M059J (cell line): ENCODE data around the gene DCAF4. TPM values are rescaled to one million over a fixed set of nuclear protein-coding genes. Genes with fewer than 3 reads are reported as not detected.
"Not testable (repeated sequence)": the region's sequence is repeated elsewhere in the genome, so short reads cannot be mapped to it uniquely, and the experiment has no call there.

Source experiments
- DNase-seq: peaks from one replicate; pipeline ENCODE4 v3.0.0-alpha.2; 2012; ENCODE audit warnings: low read depth
- total RNA-seq: library from RNA; depleted of rRNA; stranded (reverse); fragments of >200 nt; shearing (Covaris generic); gene quantifications from 2 replicates; pipeline ENCODE4 v1.2.3, GENCODE V29; 2014; rRNA removed

Gene DCAF4
- total RNA-seq, 1 experiment from 2014 or later: 24.5 TPM

DNA sequence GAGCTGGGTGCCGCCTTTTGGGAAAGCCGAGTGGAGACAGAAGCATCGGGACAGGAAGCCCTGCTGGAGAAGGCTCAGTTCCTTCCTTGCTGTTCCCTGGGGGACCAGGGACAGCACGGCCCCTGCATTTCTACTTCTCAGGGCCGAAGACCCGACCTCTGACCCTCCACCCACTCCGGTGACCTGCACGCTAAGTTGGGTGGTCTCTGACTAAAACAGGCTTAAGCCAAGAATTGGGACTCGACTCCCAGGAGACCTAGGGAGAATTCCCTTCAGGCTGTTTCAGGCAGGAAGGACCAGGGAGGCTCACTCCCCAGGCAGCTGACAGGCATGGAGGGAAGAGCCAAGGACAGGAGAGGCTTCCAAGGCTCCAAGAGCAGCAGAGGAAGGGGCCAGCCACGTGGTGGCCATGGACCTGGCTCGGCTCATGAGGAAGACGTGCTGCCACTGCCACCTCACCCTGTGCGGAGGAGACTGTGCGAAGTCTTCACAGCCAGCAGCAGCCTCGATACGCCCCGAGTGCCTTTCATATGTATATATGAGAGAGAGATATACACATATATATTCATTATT lies 43.9 kb downstream of the DCAF4 start:
- no peak for DNase-seq

DNA sequence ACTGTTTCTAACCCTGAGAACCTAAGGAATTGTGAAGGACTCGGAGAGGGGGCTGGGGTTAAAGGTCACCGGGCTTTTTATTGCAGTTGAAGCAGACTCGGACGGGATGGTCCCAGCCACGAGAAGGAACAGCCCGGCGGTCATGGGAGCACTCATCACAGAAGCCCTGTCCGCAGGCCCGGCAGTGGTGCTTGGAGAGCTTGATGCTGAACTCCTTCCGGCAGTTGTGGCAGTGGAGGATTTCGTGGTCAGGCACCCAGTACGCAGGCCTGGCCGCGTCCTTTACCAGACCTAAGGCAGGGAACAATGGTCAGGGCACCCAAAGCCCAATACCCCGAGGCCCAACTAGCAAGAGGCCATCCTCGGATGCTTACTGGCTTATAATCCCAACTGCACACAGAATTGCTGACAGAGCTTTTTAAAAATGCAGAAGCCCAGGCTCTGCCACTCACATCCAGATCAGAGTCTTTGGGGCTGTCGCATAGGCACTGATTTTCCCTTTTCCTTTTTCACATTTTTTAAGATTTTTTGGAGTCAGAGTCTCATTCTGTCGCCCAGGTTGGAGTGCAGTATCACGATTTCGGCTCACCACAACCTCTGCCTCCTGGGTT lies 44.7 kb downstream of the DCAF4 start:
- DNase-seq: no peak

DNA sequence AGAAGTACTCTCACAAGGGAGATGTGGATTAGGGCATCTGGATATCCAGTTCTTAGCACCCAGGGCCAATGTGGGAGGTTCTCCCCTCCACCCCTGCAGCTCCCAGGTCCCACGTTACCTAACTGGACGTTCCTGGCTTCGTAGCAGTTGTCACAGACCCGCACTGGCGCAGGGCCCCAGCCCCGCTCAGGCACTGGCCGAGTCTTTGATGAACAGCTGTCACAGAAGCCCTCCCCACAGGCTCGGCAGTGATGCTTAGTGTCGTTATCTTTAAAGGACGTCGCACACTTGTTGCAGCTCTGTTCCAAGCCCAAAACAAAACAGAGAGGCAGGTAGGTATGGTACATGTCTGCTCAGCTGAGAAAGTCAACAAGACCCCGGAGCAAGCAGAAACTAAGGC lies 48.4 kb downstream of the DCAF4 start:
- no peak for DNase-seq

DNA sequence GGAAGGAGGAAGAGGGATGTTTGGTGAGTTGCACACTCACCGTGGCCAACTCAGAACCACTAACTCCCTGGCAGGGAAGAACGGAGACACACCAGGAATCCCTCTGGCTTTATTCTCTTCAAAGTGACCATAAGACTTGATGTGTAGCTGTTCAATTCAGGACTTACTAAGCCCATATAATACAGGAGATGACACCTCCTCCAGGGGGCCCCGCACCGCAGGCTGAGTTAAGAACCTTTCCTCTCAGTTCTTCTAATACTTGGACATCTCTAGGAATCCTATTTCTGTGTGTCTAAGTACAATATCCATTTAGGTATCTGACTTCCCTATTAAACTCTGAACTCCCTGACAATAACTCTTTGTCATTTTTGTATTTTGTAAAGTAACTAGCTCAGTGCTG lies 49.5 kb downstream of the DCAF4 start:
- no peak for DNase-seq

DNA sequence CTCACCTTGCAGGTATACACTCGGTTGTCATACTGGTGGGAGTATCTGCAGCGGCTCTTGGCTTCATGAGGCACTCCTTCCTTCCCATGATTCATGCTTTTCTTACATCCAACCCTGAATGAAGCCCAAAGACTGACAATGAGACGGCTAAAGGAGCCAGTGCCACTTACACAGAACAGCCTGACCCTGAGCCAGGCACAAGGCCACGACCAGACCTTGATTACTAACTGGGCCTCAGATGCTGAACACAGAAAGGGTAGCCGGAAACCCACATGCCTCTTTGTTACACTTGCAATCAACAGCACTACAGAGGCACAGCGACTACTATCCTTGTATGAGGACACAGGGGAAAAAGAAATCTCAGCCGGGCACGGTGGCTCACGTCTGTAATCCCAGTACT lies 52.6 kb downstream of the DCAF4 start:
- no peak for DNase-seq

DNA sequence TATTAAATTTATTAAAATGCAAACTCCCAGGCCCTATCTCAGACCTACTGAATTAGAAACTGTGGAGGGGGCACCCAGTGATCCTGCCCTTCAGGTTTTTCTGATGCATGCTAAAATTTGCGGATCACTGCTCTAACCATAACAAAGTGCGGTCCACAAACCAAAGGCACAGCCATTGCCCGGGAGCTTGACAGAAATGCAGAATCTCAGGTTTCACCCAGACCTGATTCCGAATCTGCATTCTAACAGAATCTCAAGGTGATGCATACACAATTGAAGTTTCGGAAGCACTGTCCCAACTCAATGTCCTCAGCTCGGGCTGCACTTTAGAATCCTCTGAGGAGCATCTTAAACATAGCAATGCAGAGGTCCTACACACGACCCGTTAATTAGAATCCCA lies 54.6 kb downstream of the DCAF4 start:
- DNase-seq: no peak

DNA sequence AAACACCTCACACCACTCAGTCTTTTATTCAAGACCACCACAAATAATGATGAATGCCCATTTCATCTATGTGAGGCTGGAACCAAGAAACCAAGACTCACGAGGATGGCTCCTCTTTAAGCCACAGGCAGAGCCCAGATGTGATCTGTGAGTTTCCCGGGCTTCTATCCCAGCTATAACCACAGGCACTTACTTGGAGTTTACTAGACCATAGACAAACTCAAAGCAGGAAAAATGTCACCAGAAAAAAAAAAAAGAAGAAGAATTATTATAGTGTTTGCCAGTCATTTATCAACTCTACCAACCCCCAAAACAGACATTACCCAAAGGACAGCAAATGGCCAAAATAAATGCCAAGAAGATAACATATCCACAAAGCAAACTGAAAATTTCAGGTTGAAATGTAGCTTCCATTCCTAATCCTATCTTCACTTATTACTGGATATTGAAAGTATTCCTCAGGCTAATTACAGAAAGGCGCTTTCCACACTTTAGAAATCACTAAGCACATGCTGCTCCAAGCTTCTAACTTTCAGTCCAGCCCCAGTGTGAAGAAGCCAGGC lies 56.0 kb downstream of the DCAF4 start:
- no peak for DNase-seq

DNA sequence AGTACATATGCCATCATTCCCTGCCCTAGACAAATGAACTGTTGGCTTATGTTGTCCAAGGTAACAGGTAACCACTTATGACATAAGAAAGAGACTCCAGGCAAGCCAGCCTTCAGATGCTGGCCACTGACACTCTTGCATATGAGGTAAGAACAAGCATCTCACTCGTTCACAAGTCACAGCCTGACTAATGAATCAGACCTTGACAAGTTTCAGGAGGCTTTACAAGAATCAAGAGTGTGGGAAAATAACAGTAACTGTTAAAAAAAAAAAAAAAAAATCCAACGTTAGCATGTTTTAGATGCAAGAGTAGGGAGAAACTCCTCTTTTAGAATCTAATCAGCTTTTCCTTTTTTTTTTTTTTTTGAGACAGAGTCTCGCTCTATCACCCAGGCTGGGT lies 60.0 kb downstream of the DCAF4 start:
- DNase-seq: no peak

DNA sequence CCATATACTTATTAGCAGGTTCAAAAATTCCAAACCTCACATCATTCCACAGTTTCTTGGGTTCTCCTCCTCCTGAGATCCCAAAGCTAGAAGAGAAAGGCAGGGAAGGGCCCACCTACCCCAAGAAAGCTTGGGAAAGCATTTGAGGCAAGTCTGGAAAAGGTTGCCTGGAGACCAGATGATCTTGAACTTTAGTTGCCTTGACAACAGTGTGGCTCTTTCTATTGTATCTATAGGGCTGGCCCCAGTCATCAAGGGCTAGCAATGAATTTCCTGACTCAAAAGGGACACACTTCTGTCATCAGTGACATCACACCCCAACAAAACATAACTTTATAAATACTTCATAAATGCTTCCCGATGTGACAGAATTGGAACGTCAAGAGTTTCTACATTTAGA lies 60.6 kb downstream of the DCAF4 start:
- DNase-seq: peak; percentile 6

DNA sequence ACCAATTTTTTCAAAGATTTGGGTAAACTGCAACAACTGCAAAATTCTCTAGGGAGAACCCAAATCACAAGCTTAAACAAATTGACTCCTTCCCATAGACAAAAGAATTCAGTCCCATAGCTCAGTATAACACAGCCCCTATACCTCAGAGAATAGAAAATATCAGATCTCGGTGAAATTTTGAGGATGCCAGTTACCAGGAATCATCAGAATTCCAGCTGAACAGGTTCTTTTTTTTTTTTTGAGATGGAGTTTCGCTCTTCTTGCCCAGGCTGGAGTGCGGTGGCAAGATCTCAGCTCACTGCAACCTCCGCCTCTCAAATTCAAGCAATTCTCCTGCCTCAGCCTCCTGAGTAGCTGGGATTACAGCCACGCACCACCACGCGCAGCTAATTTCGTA lies 63.9 kb downstream of the DCAF4 start:
- DNase-seq: no peak

DNA sequence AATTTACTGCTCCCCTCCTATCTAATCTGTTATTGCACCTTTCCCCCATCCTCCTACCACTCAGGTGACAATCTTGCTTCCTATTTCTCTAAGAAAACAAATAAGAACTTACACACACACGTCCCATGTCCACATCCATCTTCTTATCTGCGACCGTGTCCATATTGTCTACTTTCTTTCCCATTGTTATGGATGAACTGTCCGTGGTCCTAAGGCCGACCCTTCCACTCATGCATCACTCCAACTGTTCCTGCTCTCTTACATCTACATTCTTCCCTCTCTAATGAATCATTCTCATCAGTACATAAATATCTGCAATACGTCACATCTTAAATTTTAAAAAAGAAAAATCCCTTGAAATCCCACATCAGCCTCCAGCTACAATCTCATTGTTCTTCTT lies 70.7 kb downstream of the DCAF4 start:
- no peak for DNase-seq

DNA sequence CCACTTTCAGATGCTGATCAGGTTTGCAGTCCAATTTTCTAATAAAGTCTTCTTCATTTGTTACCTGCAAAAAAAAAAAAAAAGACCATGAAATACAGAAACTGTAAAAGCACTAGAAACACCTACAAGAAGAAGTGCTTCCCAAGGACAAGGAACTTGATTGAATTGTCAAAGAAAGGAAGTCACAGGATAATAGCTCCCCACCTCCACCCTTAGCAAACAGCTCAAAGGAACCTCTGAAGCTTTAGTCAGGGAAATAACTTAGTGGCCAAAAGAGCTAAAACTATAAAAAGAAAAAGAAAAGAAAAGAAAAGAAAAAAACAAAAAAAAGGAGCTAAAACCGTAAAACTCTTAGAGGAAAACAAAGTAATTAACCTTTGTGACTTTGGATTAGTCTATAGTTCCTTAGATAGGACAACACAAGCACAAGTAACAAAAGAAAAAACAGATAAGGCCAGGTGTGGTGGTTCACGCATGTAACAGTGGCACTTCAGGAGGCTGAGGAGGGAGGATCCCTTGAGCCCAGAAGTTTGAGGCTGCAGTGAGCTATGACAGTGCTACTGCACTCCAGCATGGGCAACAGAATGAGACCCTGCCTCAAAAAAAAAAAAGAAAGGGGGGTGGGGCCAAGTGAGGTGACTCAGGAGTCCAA lies 72.1 kb downstream of the DCAF4 start:
- DNase-seq: no peak

DNA sequence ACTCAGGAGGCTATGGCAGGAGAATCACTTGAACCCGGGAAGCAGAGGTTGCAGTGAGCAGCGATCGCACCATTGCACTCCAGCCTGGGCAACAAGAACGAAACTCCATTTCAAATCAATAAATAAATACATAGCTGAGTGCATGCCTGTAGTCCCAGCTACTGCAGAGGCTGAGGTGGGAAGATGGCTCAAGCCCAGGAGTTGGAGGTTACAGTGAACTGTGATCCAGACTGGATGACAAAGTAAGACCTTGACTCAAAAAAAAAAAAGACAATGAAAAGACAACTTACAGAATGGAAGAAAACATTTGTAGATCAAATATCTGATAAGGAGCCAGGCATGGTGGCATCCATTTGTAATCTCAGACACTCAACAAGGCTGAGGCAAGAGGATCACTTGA lies 73.1 kb downstream of the DCAF4 start:
- DNase-seq: no peak

DNA sequence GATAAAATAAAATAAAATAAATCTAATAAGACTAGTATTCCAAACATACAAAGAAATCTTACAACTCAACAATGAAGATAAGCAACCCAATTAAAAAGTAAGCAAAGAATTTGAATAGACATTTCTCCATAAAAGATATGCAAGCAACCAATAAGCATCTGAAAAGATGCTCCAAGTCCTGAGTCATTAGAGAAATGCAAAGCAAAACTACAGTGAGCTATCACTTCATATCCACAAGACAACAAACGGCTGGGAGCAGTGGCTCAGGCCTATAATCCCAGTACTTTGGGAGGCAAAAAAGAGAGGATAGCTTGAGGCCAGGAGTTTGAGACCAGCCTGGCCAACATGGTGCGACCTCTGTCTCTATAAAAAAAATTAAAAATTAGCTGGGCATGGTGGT lies 73.8 kb downstream of the DCAF4 start:
- no peak for DNase-seq

DNA sequence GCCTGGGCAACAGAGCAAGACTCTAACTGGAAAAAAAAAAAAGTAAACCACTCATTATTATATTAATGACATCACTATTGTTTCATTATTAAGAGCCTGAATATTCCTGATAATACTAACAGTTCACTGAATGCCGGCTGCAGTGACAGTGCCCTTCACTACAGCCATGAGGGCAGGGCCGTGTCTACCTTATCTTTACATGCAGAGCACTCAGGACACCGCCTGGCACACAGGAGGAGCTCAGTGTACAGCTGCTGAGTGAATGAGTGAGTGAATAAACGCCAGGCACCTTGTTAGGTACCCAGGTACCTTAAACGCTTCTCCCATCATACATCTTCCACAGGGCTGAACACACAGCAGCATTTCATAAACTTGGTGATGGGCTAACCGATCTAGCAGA lies 77.4 kb downstream of the DCAF4 start:
- no peak for DNase-seq

DNA sequence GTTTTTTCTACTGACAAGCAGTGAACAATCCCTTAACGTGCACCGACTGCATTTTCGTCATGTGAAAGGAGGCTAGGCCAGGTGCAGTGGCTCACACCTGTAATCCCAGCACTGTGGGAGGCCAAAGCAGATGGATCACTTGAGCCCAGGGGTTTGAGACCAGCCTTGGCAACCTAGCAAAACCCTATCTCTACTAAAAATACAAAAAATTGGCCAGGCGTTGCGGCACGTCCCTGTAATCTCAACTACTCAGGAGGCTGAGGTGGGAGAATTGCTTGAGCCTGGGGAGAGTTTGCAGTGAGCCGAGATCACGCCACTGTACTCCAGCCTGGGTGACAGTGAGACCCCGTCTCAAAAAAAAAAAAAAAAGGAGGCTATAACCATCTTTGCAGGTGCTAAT lies 78.4 kb downstream of the DCAF4 start:
- not testable (repeated sequence) for DNase-seq

DNA sequence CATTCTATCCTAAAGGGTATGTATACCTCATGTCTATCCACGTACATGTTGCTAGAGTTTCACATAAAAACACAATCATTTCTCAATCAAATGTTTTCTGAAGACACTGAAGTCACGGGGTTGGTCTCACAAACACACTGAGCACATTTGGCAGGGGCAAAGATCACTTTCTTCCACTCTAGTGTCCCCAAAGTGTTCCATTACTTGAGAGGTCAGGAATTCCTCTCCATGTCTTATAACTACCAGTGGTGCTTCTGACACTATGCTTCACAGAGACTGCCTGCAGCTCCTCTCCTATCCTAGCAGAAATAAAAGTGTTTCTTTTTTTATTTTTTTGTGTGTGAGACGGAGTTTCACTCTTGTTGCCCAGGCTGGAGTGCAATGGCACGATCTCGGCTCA lies 81.6 kb downstream of the DCAF4 start:
- DNase-seq: no peak

DNA sequence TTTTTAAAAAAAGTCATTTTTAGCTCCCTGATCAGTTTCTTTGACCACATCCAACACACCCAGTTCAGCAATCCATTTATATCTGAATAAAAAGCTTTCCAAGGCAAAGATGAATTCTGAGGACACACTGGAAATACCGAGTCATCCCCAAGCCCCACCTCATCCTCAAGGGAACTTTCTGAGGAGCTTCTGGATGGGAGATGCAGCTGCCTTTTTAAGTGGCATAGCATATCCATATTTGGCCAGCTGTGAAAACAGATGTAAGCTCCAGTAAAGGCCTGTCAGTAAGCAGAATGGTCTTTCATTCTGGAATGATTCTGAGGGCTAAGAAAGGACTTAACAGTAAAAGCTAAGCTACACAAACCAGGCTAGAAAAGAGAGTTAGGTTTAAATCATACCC lies 82.2 kb downstream of the DCAF4 start:
- DNase-seq: peak; percentile 37

Other genes starting within 250 kb of the DCAF4 start
- gene DPF3, start 32.4 kb upstream of the DCAF4 start, total RNA-seq: 5.4 and 8.3 TPM in 2 replicates
- 8.5 and 13.8 TPM in 2 replicates for gene ZFYVE1, start 100.6 kb downstream of the DCAF4 start, total RNA-seq
- gene RBM25, start 132.1 kb downstream of the DCAF4 start, total RNA-seq: 19.5 and 24.5 TPM in 2 replicates
- gene PSEN1, start 210.0 kb downstream of the DCAF4 start, total RNA-seq: 34.6 and 44.9 TPM in 2 replicates